Dedifferentiated amniotic fluid mesenchymal stem cell (primary cell): Measurements from ENCODE around the gene PIGN.
A peak's percentile ranks its signal among the peaks of the same experiment; 100 is the strongest.

Experiments used
- DNase-seq: peaks from one replicate; pipeline ENCODE4 v3.0.0-alpha.2; 2016; ENCODE audit errors: extremely low spot score

PIGN gene

GRCh38 chr18:62001396-62001795 is 185.5 kb downstream of the PIGN start:
- no peak for DNase-seq

GRCh38 chr18:61998957-61999356 is 187.9 kb downstream of the PIGN start:
- DNase-seq = peak; percentile 75

GRCh38 chr18:61998335-61998734 is 188.5 kb downstream of the PIGN start:
- DNase-seq = no peak

GRCh38 chr18:61995618-61996017 is 191.2 kb downstream of the PIGN start:
- no peak for DNase-seq

GRCh38 chr18:61993831-61994230 is 193.0 kb downstream of the PIGN start:
- no peak for DNase-seq

GRCh38 chr18:61992923-61993322 is 193.9 kb downstream of the PIGN start:
- DNase-seq = peak; percentile 63

GRCh38 chr18:61992285-61992684 is 194.6 kb downstream of the PIGN start:
- peak; percentile 37 for DNase-seq

- no peak for DNase-seq
Observed at GRCh38 chr18:61991836-61992235, 195.0 kb downstream of the PIGN start.

GRCh38 chr18:61991201-61991600 is 195.7 kb downstream of the PIGN start:
- no peak for DNase-seq
